GM18505 (cell line): ENCODE data around the gene CYP3A5.
"Not testable (repeated sequence)": the region's sequence is repeated elsewhere in the genome, so short reads cannot be mapped to it uniquely, and the experiment has no call there.

Source experiments
- ATAC-seq: cut with Tn5 transposase; IDR thresholded peaks from one replicate; pipeline ENCODE4 v1.9.1; 2021; ENCODE audit not compliant: unreplicated experiment
- POLR2A ChIP-seq: IDR thresholded peaks from 4 replicates; pipeline ENCODE4 v1.6.1; 2011; ENCODE audit warnings: borderline replicate concordance; ENCODE audit not compliant: insufficient read depth, insufficient read length; ENCODE audit errors: extremely low read depth

Gene CYP3A5

GRCh38 chr7:99679400-99680191 is at the start of gene CYP3A5:
CYP3A5 (minus strand) TSS chr7:99679996; CDS start chr7:99679896, 100 bp downstream.
- no peak for TF ChIP-seq POLR2A
- ATAC-seq: no peak

- no peak for TF ChIP-seq POLR2A
Measured at GRCh38 chr7:99728615-99729014, 48.8 kb upstream of the CYP3A5 start.

GRCh38 chr7:99723201-99723600 is 43.4 kb upstream of the CYP3A5 start:
- ATAC-seq: not testable (repeated sequence)

More at GRCh38 chr7:99728615-99729014, 48.8 kb upstream of the CYP3A5 start:
- ATAC-seq: no peak

- no peak for TF ChIP-seq POLR2A
- ATAC-seq: no peak
Measured at GRCh38 chr7:99720800-99721595, 41.2 kb upstream of the CYP3A5 start.

GRCh38 chr7:99719996-99720769 is 40.4 kb upstream of the CYP3A5 start:
- no peak for ATAC-seq

GRCh38 chr7:99713995-99714570 is 34.3 kb upstream of the CYP3A5 start:
- no peak for ATAC-seq
- no peak for TF ChIP-seq POLR2A

More at GRCh38 chr7:99719996-99720769, 40.4 kb upstream of the CYP3A5 start:
- no peak for TF ChIP-seq POLR2A

- no peak for ATAC-seq
- no peak for TF ChIP-seq POLR2A
Measured at GRCh38 chr7:99709838-99710578, 30.2 kb upstream of the CYP3A5 start.

- no peak for TF ChIP-seq POLR2A
- no peak for ATAC-seq
Measured at GRCh38 chr7:99709260-99709659, 29.5 kb upstream of the CYP3A5 start.

GRCh38 chr7:99707096-99707495 is 27.3 kb upstream of the CYP3A5 start:
- ATAC-seq: no peak
- TF ChIP-seq POLR2A: no peak

GRCh38 chr7:99699946-99700345 is 20.1 kb upstream of the CYP3A5 start:
- ATAC-seq: no peak
- TF ChIP-seq POLR2A: no peak

GRCh38 chr7:99698867-99699730 is 19.3 kb upstream of the CYP3A5 start:
- ATAC-seq: not testable (repeated sequence)

- no peak for ATAC-seq
- no peak for TF ChIP-seq POLR2A
Measured at GRCh38 chr7:99694912-99695304, 15.1 kb upstream of the CYP3A5 start.
